Superior temporal gyrus (tissue), 1 donor: ENCODE results near the gene BRD4.

Experiments
- DNase-seq: peaks from one replicate; pipeline ENCODE4 v3.0.0-alpha.2; 2016; ENCODE audit errors: extremely low spot score

BRD4 gene

DNA sequence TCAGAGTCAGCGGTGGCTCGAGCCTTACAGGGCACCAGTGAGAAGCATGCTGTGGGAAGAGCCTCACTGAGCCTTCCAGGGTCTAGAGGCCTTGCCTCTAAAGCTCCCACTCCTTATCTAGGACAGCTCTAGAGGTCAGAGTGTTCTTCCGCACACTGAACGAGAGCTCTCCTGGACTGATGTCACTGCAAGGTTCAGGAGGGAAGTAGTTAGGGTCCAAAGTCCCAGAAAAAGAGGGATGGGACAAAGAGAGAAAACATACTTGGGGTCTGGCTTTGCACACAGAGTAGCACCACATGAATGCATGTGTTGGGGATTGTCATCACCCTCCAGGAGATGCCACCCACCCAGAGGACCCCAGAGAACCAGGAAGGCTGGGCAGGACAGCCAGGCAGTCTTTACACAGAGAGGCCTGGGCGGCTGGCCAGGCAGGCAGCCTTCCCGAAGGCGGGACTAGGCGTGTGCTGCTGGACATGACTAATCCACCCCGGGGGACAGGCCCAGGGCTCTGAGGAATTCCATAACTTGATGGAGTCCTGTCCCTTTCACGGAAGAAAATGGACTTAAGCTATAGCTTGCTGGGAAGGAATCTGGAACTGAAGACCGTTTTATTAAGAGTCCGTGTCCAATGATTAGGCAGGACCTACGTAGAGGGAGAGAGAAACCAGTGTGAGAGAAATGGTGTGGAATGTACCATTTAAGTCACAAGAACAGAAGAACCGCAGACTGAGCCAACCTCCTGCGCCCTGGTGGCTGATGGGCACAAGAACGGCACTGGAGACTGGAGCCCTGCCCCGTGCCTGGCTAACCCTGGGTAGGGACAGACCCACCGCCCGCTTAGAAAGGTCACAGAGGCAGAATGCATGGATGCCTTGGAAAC, 83.5 kb downstream of the BRD4 start:
- peak; percentile 37 for DNase-seq

DNA sequence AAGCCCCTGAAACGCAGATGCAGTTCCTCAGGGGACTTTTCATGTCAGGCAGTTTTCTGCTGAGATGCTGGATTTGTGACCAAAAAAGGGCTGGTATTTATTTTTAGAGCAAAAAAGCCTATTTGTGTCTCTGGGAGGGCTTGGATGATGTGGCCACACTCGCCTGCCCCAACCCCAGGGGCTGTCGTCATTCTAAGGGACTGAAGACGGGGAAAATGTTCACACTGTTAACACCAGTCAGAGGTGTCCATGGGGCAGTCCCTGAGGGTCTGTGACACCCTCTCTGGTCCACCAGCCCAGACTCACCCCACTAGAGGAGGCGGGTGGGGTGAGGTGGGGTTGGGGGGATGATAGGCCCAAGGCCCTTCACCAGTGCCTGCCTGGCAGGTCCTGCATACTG, 84.2 kb downstream of the BRD4 start:
- DNase-seq: no peak

DNA sequence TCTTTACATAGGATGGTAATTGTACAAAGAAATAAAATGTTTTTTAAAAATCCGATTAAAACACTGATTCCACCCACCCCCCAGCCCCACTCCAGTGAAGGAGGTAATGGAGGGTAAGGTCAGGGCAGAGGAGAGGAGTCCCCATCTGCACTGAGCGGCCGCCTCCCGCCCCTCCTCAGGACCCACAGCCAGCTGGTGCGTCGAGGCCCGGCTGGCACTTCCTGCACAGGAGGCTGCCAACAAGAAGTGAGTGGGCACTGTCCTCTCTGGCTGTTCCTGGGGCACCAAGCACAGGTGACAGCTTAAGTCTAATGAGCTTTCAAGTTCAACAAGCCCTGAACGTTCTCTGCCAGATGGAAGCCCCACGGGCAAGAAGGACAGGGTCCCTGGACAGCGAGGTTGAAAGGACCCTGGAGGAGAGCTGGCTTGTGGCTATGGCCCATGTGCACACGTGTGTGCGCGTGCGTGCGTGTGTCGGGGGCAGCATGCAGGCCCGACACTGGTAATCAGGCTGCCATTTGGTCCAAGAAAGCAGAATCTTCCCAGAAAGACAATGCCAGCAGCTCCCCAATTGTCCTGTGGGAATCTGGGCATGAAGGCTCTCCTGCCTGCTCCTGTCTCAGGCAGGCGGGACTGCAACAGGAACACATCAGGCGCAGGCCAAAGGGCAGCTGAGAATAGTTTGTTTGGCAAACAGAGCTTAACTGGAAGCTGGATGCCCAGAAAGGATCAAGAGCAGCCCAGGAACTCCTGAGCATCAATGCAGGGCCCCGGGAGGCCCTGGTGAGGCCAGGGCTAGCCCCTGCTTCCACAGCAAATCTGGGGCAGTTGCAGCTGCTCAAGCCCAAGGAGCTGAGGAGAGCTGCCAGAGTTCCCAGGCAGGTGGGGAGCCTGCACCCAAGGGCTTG, 85.0 kb downstream of the BRD4 start:
- no peak for DNase-seq

DNA sequence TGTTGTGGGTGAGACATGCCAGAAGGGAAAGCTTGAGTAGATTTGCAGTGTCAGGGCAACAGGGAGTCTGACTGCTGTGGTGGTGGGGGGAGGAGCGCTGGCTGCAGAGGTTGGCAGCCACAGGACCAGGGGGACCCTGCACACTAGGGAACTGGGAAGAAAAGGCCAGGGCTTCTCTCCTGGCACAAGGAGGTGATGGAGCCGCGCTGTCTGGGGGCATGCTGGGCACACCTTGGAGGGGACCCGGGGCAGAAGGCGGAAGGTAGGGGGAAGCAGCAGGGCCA, 86.2 kb downstream of the BRD4 start:
- no peak for DNase-seq

DNA sequence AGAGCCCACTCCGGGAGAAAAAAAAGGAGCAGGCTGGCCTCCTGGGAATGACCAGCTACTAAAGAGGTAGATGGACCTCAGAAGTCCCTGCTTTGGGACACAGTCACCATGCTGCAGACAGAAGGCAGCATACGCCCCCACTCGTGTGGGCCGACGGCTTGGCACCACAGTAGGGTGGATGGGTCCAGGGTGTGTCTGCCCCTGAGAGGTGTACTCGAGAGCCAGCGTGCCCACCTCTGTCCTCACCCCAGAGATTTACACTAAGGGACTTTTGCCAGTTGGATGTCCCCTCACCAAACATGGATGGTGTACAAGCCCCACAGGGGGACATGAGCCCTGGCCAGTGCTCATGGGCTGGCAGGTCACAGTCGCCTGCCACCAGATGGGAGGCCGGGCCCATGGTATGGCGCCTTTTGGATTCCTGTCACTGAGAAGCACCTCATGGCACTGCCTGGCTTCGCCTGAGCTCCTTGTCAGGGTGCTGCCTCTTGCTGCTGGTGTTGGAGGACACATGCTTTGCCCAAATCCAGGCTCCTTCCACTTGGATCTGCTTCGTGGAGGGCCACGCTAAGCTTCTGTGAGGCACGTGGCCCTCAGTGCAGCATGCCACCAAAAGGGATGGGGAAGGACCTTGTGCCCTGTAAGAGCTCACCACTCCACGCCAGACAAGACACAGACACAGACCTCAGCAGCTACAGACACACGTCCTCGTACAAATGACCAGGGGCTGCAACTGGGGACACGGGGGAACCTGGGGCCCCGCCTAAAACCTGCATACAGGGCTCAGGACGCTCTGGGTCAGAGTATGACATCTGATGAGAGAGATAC, 86.8 kb downstream of the BRD4 start:
- no peak for DNase-seq

DNA sequence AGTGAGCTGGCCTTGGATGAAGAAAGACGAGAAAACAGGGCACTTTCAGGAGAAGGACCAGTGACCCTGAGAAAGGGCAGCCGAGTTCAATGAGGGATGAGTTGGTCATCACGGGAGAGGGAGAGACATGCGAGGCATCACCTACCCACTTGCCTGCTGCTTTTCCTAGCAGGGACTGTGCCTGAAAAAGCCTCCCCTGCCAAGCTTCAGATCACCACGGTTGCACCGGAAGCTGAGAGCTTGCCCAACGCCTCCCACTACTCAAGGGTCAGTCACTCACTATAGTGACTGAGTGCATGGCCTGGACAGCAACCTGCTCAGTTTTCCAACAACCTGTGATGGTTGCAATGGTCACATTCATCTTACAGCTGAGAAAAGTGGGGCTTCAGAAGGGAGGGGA, 87.5 kb downstream of the BRD4 start:
- DNase-seq: no peak

GRCh38 chr19:15244106-15244803, 88.1 kb downstream of the BRD4 start:
- DNase-seq: no peak

GRCh38 chr19:15243236-15243957, 88.9 kb downstream of the BRD4 start:
- DNase-seq: no peak

- DNase-seq: no peak
These were observed 91.0 kb downstream of the BRD4 start for GRCh38 chr19:15241259-15241910.

GRCh38 chr19:15240515-15240914, 91.8 kb downstream of the BRD4 start:
- DNase-seq: no peak

- DNase-seq: no peak
These were observed 92.9 kb downstream of the BRD4 start for GRCh38 chr19:15239337-15239949.

DNA sequence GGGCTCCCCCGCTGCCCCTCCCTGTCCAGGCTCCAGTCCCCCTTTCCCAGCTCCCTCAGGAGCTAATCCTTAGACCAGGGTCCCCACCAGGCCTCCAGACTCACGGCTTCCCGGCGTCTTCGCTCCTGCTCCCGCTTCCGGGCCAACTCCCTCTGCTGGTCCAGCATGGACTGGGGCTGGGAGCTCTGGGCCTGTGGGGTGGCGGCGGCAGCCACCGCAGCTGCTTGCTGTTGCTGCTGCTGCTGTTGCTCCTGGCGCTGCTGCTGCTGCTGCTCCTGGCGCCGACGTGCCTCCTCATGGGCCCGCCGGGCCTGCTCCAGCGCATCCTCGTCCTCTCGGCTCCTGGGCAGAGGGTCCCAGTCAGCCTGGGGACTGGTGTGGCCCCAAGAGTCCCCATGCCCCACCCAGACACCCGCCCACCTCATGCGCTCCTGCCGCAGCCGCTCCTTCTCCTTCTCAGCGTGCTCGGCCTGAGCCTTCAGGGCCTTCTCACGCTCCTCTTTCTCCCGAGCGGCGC, 93.6 kb downstream of the BRD4 start:
- no peak for DNase-seq

DNA sequence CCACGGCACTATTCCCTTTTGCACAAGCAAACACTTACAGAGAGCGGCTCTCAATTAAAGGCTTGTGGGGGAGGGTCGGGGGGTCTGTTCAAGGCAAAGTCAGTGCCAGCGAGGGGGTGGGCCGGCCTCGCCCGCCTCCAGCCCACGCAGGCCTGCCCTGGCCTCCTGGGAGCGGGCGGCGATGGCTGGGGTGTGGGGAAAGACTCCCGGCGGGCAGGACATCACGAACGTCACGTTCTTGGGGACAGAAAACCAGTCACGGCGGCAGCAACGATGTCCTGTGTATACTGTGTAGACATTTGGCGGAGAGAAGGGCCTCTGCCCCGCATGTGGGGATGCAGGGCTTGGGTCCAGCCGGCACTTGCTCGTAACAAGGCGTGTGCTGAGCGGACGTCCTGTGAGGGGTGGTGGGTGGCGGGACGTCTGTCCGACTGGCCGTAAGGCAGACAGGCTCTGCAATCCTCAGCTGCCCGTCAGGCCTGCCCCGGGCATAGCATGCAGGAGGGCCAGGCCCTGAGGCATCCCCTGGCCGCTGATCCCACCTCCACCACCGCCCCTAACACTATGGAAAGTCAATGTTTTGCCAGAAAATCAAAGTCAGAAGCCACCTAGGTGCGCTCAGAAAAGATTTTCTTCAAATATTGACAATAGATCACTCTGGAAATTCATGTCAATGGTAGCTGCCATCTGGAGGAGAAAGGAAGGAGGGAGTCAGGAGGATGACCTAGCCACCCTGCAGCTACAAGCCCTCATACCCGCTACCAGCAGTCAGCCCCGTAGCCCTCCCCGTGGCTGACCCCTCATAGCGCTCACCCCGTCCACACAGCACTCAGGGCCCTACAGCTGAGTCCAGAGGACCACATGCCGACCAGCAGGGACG, 94.3 kb downstream of the BRD4 start:
- DNase-seq: no peak

GRCh38 chr19:15236886-15237285, 95.5 kb downstream of the BRD4 start:
- no peak for DNase-seq

DNA sequence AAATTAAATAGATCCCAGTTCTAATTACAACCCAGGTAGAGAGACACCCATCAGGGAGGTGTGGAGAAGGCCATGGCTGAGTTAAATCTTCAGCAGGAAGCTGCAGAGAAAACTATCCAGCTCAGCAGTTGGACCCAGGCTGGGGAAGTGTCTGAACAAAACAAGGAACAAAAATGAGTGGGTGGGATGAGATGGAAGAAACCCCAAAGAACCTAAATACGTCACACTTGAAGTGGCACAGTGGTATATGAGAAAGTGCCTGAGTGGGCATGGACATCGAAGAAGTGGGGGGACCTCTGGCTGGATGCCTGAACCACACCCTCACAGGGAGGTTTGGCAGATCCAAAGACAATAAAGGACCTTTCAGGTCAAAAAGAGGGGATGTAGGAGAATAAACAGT, 96.6 kb downstream of the BRD4 start:
- DNase-seq: no peak

DNA sequence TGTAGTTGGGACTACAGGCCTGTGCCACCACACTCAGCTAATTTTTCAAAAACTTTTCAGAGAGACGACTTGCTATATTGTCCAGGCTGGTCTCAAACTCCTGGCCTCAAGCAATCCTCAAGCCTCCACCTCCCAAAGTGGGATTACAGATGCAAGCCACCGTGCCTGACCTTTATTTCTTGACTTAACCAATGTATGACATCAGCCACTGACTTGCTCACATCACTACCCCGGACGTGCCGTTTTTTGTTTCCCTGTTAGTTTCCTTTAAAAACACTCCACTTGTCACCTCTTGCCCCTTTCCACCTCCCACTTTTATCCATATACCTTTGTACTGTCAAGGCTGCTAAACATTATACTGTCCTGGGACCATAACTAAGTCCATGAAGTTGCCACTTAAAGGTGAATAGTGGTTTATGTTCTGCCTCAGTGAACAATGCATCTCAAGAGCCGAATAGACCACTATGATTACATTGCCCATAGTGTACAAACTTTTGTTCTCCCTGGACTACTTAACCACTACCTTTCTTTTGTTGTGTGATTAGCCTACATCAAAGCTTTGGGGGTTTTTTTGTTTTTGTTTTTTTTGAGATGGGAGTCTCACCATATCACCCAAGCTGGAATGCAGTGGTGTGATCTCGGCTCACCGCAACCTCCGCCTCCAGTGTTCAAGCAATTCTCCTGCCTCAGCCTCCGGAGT, 97.8 kb downstream of the BRD4 start:
- no peak for DNase-seq

GRCh38 chr19:15231271-15231670, 101.1 kb downstream of the BRD4 start:
- DNase-seq: no peak

DNA sequence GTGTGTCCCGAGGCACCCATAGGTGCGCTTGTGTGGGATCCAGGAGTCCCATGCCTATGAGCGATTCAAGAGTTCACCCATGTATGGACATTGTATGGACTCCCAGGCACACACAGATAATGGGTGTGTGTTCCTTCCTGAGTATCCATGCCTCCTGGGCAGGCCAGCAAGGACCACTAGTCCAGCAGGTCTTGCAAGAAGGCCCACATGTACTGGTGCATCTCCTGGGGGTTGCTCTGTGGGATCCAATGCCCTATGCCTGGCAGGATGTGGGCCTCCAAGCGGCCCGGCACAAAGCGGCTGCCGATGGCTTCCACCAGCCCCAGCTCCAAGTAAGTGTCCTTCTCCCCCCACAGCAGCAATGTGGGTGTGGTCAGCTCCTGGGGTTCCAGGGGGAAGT, 105.1 kb downstream of the BRD4 start:
- DNase-seq: no peak
